ENCODE measurements around the gene SNTB2.

Gene SNTB2

GRCh38 chr16:69313469-69313868 is 126.5 kb downstream of the SNTB2 start:
- Histone ChIP-seq H3K27ac (ENCODE audit: low read length, poor library complexity, severe bottlenecking) (no peak overlapping the region), H3K23ac (ENCODE audit: low read length in 2 of 2) (no peak overlapping the region), H2BK5ac (ENCODE audit: low read depth, low read length, poor library complexity, severe bottlenecking) (no peak overlapping the region), H2AFZ (ENCODE audit: low read depth, low read length) (no peak overlapping the region), H2AK5ac (ENCODE audit: low read length, severe bottlenecking) (no peak overlapping the region), H3K9me3 (ENCODE audit: control insufficient read depth, low read length) (no peaks in the 10 kb centered on the region), H2BK12ac (ENCODE audit: low read length in 2 of 2) (no peak overlapping the region), H3K4me3 (ENCODE audit: insufficient read depth in 1 of 2, low read depth in 1 of 2, low read length in 2 of 2) (no peak overlapping the region), H4K91ac (ENCODE audit: low read length) (no peak overlapping the region), H3K4ac (ENCODE audit: low read depth in 1 of 2, low read length in 2 of 2) (no peak overlapping the region), H3K4me1 (ENCODE audit: control insufficient read depth, insufficient read depth, low read depth, low read length) (peaks cover 6% of the 10 kb centered on the region), H3K9ac (ENCODE audit: low read length) (no peak overlapping the region), H3K4me2 (ENCODE audit: low read length, poor library complexity, severe bottlenecking) (no peak overlapping the region), H2BK15ac (ENCODE audit: low read depth, poor library complexity, severe bottlenecking) (no peak overlapping the region), H2BK120ac (ENCODE audit: low read depth, low read length) (no peak overlapping the region), H4K8ac (ENCODE audit: low read length) (no peak overlapping the region), H3K79me1 (replicated peaks; ENCODE audit: low read length, poor library complexity, severe bottlenecking) (peaks cover 23% of the 10 kb centered on the region), H3K18ac (ENCODE audit: low read depth in 1 of 2, low read length in 2 of 2) (no peak overlapping the region), H3K14ac (ENCODE audit: low read length in 2 of 2) (no peak overlapping the region), H3K27me3 (ENCODE audit: control insufficient read depth in 1 of 2, insufficient read depth in 1 of 2, low read length in 2 of 2) (no peaks in the 10 kb centered on the region), H3K36me3 (ENCODE audit: control insufficient read depth in 1 of 2, insufficient read depth in 2 of 2, low read depth in 1 of 2, low read length in 2 of 2) (peaks cover 43 to 49% of the 10 kb centered on the region in 2 experiments)
- 97% methylated on average over 5 of the region's 5 CpGs for WGBS
- DNase-seq, result no peak

GRCh38 chr16:69314534-69314933 is 127.6 kb downstream of the SNTB2 start:
- Histone ChIP-seq H2BK12ac (ENCODE audit: low read length in 2 of 2) (no peak overlapping the region), H3K4ac (ENCODE audit: low read depth in 1 of 2, low read length in 2 of 2) (no peak overlapping the region), H3K4me3 (ENCODE audit: insufficient read depth in 1 of 2, low read depth in 1 of 2, low read length in 2 of 2) (no peak overlapping the region), H3K9ac (ENCODE audit: low read length) (no peak overlapping the region), H2AK5ac (ENCODE audit: low read length, severe bottlenecking) (no peak overlapping the region), H2AFZ (ENCODE audit: low read depth, low read length) (no peak overlapping the region), H3K9me3 (ENCODE audit: control insufficient read depth, low read length) (no peaks in the 10 kb centered on the region), H3K27ac (ENCODE audit: low read length, poor library complexity, severe bottlenecking) (no peak overlapping the region), H3K14ac (ENCODE audit: low read length in 2 of 2) (no peak overlapping the region), H3K79me1 (replicated peaks; ENCODE audit: low read length, poor library complexity, severe bottlenecking) (peaks cover 31% of the 10 kb centered on the region), H3K27me3 (ENCODE audit: control insufficient read depth in 1 of 2, insufficient read depth in 1 of 2, low read length in 2 of 2) (no peaks in the 10 kb centered on the region), H3K36me3 (ENCODE audit: control insufficient read depth in 1 of 2, insufficient read depth in 2 of 2, low read depth in 1 of 2, low read length in 2 of 2) (peaks cover 54 to 56% of the 10 kb centered on the region in 2 experiments), H2BK15ac (ENCODE audit: low read depth, poor library complexity, severe bottlenecking) (no peak overlapping the region), H4K8ac (ENCODE audit: low read length) (no peak overlapping the region), H3K18ac (ENCODE audit: low read depth in 1 of 2, low read length in 2 of 2) (no peak overlapping the region), H3K4me2 (ENCODE audit: low read length, poor library complexity, severe bottlenecking) (no peak overlapping the region), H2BK5ac (ENCODE audit: low read depth, low read length, poor library complexity, severe bottlenecking) (no peak overlapping the region), H2BK120ac (ENCODE audit: low read depth, low read length) (no peak overlapping the region), H4K91ac (ENCODE audit: low read length) (peak overlapping the region; percentile 31), H3K4me1 (ENCODE audit: control insufficient read depth, insufficient read depth, low read depth, low read length) (peaks cover 8% of the 10 kb centered on the region), H3K23ac (ENCODE audit: low read length in 2 of 2) (no peak overlapping the region)
- no peak for DNase-seq
- WGBS, result 94% methylated on average over 11 of the region's 11 CpGs

GRCh38 chr16:69315486-69316311 is 128.7 kb downstream of the SNTB2 start:
- Histone ChIP-seq H3K79me1 (replicated peaks; ENCODE audit: low read length, poor library complexity, severe bottlenecking) (peaks cover 40% of the 10 kb centered on the region), H2AFZ (ENCODE audit: low read depth, low read length) (no peak overlapping the region), H3K18ac (ENCODE audit: low read depth in 1 of 2, low read length in 2 of 2) (no peak overlapping the region), H3K9ac (ENCODE audit: low read length) (no peak overlapping the region), H3K36me3 (ENCODE audit: control insufficient read depth in 1 of 2, insufficient read depth in 2 of 2, low read depth in 1 of 2, low read length in 2 of 2) (peaks cover 65 to 68% of the 10 kb centered on the region in 2 experiments), H3K27ac (ENCODE audit: low read length, poor library complexity, severe bottlenecking) (no peak overlapping the region), H4K91ac (ENCODE audit: low read length) (no peak overlapping the region), H3K4ac (ENCODE audit: low read depth in 1 of 2, low read length in 2 of 2) (no peak overlapping the region), H3K23ac (ENCODE audit: low read length in 2 of 2) (no peak overlapping the region), H3K4me3 (ENCODE audit: insufficient read depth in 1 of 2, low read depth in 1 of 2, low read length in 2 of 2) (no peak overlapping the region), H3K27me3 (ENCODE audit: control insufficient read depth in 1 of 2, insufficient read depth in 1 of 2, low read length in 2 of 2) (no peaks in the 10 kb centered on the region), H3K9me3 (ENCODE audit: control insufficient read depth, low read length) (no peaks in the 10 kb centered on the region), H4K8ac (ENCODE audit: low read length) (no peak overlapping the region), H2BK12ac (ENCODE audit: low read length in 2 of 2) (no peak overlapping the region), H2BK15ac (ENCODE audit: low read depth, poor library complexity, severe bottlenecking) (no peak overlapping the region), H2BK120ac (ENCODE audit: low read depth, low read length) (no peak overlapping the region), H2BK5ac (ENCODE audit: low read depth, low read length, poor library complexity, severe bottlenecking) (no peak overlapping the region), H3K4me2 (ENCODE audit: low read length, poor library complexity, severe bottlenecking) (no peak overlapping the region), H3K4me1 (ENCODE audit: control insufficient read depth, insufficient read depth, low read depth, low read length) (peaks cover 5% of the 10 kb centered on the region), H2AK5ac (ENCODE audit: low read length, severe bottlenecking) (no peak overlapping the region), H3K14ac (ENCODE audit: low read length in 2 of 2) (no peak overlapping the region)
- no peak for DNase-seq
- 93% methylated on average over 30 of the region's 30 CpGs for WGBS

GRCh38 chr16:69316595-69317034 is 129.7 kb downstream of the SNTB2 start:
- 96% methylated on average over 15 of the region's 17 CpGs for WGBS

More at GRCh38 chr16:69316595-69317034, 129.7 kb downstream of the SNTB2 start:
- no peak overlapping the region for H3K18ac ChIP-seq (ENCODE audit: low read depth in 1 of 2, low read length in 2 of 2)
- H3K23ac ChIP-seq (ENCODE audit: low read length in 2 of 2), result no peak overlapping the region
- no peak overlapping the region for H3K9ac ChIP-seq (ENCODE audit: low read length)
- no peak overlapping the region for H4K91ac ChIP-seq (ENCODE audit: low read length)
- no peak for DNase-seq
- H2BK12ac ChIP-seq (ENCODE audit: low read length in 2 of 2), result no peak overlapping the region
- no peak overlapping the region for H2AK5ac ChIP-seq (ENCODE audit: low read length, severe bottlenecking)
- H2BK15ac ChIP-seq (ENCODE audit: low read depth, poor library complexity, severe bottlenecking), result no peak overlapping the region
- H3K4me2 ChIP-seq (ENCODE audit: low read length, poor library complexity, severe bottlenecking), result no peak overlapping the region
- H3K4me1 ChIP-seq (ENCODE audit: control insufficient read depth, insufficient read depth, low read depth, low read length), result peaks cover 5% of the 10 kb centered on the region
- H3K27me3 ChIP-seq (ENCODE audit: control insufficient read depth in 1 of 2, insufficient read depth in 1 of 2, low read length in 2 of 2), result no peaks in the 10 kb centered on the region
- no peak overlapping the region for H3K27ac ChIP-seq (ENCODE audit: low read length, poor library complexity, severe bottlenecking)
- H3K4ac ChIP-seq (ENCODE audit: low read depth in 1 of 2, low read length in 2 of 2), result no peak overlapping the region
- no peak overlapping the region for H2BK120ac ChIP-seq (ENCODE audit: low read depth, low read length)
- H3K9me3 ChIP-seq (ENCODE audit: control insufficient read depth, low read length), result no peaks in the 10 kb centered on the region
- H3K36me3 ChIP-seq (ENCODE audit: control insufficient read depth in 1 of 2, insufficient read depth in 2 of 2, low read depth in 1 of 2, low read length in 2 of 2), result peaks cover 74 to 77% of the 10 kb centered on the region in 2 experiments
- no peak overlapping the region for H3K4me3 ChIP-seq (ENCODE audit: insufficient read depth in 1 of 2, low read depth in 1 of 2, low read length in 2 of 2)
- H4K8ac ChIP-seq (ENCODE audit: low read length), result no peak overlapping the region
- no peak overlapping the region for H2AFZ ChIP-seq (ENCODE audit: low read depth, low read length)
- H3K14ac ChIP-seq (ENCODE audit: low read length in 2 of 2), result no peak overlapping the region
- peaks cover 45% of the 10 kb centered on the region for H3K79me1 ChIP-seq (replicated peaks; ENCODE audit: low read length, poor library complexity, severe bottlenecking)
- H2BK5ac ChIP-seq (ENCODE audit: low read depth, low read length, poor library complexity, severe bottlenecking), result no peak overlapping the region
